GM13977 (cell line): ENCODE data around the gene PSMD10.

Experiments
- DNase-seq: peaks from one replicate; pipeline ENCODE4 v3.0.0; 2012; ENCODE audit warnings: low spot score
- in situ Hi-C: fragments of 300-500 bp; cut with MboI; formaldehyde crosslinking; loops from one replicate; pipeline ENCODE4 v1.12.0; 2022; ENCODE audit warnings: low sequenced_read_pairs, low pct_unique_long_range_greater_than_20kb, mixed read lengths, inconsistent platforms; ENCODE audit not compliant: unreplicated experiment
- TF ChIP-seq, protein P1 (sequence below): IDR thresholded peaks from 2 replicates; pipeline ENCODE4 v1.5.1; 2012; ENCODE audit warnings: mild to moderate bottlenecking, control low read depth; ENCODE audit not compliant: insufficient read depth; ENCODE audit errors: extremely low read depth, missing control alignments

Gene PSMD10

DNA sequence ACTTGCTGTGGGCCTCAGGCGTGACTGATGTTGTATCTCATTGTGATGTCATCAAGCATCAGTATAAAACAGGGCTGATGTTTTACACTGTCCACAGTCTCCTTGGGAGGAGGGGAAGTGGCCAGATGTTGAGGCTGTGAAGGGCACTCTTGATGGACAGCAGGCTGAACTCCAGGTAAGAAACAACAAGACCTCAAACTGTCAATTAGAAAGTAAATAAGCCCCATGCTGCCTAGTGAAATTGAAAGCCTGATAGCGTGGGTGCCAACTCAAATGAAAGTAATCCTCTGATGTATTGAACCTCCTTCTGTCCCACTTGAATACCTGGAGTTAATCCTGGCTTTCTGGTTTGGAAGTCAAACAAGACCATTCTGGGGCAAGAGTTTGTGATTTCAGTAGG is 26.7 kb downstream of the PSMD10 start:
- in situ Hi-C loops, result no loop called here
- DNase-seq, result no peak
- TF ChIP-seq, protein P1, sequence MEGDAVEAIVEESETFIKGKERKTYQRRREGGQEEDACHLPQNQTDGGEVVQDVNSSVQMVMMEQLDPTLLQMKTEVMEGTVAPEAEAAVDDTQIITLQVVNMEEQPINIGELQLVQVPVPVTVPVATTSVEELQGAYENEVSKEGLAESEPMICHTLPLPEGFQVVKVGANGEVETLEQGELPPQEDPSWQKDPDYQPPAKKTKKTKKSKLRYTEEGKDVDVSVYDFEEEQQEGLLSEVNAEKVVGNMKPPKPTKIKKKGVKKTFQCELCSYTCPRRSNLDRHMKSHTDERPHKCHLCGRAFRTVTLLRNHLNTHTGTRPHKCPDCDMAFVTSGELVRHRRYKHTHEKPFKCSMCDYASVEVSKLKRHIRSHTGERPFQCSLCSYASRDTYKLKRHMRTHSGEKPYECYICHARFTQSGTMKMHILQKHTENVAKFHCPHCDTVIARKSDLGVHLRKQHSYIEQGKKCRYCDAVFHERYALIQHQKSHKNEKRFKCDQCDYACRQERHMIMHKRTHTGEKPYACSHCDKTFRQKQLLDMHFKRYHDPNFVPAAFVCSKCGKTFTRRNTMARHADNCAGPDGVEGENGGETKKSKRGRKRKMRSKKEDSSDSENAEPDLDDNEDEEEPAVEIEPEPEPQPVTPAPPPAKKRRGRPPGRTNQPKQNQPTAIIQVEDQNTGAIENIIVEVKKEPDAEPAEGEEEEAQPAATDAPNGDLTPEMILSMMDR, result no peak

DNA sequence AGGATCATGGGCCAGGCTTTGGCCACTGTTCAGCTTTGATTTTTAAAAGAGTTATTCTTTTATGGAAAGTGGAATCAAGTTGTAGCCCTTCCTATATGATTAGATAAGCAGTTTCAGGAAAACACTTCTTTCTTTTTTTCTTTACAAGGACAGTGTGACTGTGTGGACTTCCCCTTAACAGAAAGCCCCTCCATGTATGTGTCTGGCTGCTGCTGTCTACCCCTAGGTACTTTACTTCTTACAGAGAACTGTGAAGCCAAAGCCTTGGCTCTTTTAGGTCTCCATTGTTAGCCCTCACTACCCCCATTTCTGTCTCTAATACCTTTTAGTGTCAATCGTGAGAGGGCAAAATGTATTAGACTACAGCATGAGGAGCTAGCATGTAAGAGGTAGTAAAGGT is 27.3 kb downstream of the PSMD10 start:
- in situ Hi-C loops, result no loop called here
- TF ChIP-seq, protein P1, result no peak
- DNase-seq, result no peak

DNA sequence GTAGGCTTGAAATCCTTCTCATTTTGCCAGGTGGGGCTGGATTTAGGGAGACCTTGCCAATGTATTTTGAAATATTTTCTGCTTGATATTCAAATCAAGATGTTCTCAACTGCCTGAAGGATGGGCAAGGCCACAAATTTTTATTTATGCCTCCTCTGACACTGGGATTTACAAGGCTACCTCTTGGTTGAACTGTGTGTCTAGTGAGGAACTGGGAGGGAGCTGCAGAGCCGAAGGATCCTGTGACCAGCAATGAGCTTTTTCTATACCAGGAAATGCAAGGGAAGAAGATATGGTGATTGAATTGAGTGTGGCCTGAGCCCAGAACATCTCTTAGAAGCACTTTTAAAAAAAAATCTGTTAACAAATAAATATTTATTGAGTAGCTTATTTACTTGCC is 31.5 kb downstream of the PSMD10 start:
- TF ChIP-seq, protein P1, result no peak
- in situ Hi-C loops, result no loop called here
- no peak for DNase-seq

DNA sequence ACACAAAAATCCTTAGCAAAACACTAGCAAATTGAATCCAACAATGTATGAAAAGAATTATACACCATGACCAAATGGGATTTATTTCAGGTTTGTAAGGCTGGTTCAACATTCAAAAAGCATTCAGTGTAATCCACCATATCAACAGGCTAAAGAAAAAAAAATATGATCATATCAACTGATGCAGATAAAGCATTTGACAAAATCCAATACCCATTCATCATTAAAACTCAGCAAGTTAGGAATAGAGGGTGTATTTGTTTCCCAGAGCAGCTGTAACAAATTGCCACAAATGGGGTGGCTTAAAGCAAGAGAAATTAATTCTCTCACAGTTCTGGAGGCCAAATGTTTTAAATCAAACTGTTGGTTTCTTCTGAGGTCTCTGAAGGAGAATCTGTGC is 35.8 kb downstream of the PSMD10 start:
- no peak for DNase-seq
- TF ChIP-seq, protein P1, result no peak
- in situ Hi-C loops, result no loop called here

DNA sequence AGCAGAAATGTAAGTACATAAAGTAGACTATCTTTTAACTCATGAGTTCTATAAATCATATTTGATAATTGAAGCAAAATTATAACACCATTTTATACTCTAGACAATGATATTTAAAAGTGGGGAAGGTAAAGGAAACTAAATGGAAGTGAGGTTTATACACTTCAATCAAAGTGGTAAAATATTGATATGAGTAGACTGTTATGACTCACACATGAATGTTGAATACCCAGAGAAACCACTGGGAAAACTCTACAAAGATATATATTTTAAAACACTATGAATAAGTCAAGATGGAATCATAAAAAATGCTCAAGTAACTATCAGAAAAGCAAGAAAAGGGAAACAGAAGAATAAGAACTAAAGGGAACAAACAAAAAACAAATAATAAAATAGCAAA is 38.1 kb downstream of the PSMD10 start:
- TF ChIP-seq, protein P1, result no peak
- DNase-seq, result no peak
- in situ Hi-C loops, result no loop called here

DNA sequence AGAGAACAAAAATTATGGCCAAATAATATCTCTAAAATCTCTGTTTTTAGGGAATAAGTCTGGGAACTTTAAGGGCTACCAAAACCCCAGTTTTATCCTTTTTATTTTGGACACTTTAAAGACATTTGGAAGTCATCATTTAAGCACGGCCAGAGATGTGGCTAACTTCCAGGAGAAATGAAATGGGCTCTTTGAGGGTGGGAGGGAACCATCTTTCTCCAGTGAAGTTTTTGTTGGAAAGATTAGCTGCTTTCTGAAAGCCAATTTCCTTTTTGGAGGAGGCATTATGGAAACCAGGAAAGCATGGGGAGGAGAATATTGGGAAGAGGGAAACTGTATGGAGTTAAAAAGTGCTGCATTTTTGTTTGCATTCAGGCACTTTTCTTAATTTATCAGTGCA is 41.7 kb downstream of the PSMD10 start:
- TF ChIP-seq, protein P1, result no peak
- in situ Hi-C loops, result no loop called here
- no peak for DNase-seq

DNA sequence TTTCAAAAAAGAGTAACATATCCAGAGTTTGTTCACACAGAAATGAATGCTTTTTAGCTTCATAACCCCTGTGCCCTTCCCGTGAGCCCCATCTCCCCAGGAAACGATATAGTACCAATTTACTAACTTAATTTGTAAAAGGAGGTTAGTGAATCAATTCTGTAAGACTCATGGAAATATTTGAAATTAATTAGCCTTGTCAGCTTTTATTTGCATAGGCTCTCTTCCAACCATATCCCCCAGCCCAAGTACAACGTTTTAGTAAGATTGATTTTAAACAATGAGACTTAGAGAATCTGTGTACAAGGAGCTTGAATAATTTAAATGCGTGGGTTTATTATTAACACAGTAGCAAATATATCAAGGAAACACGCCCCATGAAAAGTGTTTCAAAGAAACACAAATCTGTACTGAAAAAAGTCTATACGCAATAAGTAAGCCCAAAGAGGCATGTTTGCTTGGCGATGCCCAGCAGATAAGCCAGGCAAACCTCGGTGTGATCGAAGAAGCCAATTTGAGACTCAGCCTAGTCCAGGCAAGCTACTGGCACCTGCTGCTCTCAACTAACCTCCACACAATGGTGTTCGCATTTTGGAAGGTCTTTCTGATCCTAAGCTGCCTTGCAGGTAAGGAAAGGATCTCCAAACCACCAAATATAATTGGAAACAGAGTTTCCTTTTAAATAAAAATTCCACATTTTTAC is 46.6 kb downstream of the PSMD10 start, which contains the start of gene VSIG1:
Gene VSIG1 (plus strand): TSS at position 512 of the 703 bp plus-strand sequence. CDS start 66 bp downstream, at position 578.
- in situ Hi-C loops, result no loop called here
- no peak for DNase-seq
- TF ChIP-seq, protein P1, result no peak
